Measurements from ENCODE around the gene DES.

DES gene

DNA sequence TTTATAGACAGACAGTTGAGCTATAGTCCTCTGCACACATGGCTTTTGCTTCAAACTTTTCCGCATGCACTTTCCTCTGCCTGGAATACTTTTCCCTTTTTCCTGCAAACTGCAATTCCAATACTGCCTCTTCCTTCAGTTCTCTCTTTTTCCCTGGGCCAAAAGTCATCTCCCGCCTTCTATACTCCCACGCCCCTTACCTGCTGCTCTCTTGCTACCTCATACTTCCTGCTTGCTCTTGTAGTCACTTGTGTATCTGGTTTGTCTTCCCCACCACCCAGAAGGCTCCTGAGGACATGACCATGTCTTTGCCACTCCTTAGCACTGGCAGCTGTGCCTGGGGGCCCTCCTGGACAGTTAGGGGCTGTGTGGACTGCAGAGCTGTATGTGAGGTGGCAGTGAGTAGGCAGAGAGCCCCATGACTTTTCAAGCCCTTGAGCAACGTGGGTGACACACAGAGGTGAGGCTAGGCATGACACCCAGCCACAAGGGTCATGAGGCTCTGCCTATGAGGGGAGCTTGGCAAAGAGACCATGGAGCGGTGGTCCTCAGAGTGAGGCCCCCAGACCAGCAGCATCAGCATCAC, 39.7 kb downstream of the DES start:
- DNase-seq (ENCODE audit: low spot score) = peak; percentile 55

DNA sequence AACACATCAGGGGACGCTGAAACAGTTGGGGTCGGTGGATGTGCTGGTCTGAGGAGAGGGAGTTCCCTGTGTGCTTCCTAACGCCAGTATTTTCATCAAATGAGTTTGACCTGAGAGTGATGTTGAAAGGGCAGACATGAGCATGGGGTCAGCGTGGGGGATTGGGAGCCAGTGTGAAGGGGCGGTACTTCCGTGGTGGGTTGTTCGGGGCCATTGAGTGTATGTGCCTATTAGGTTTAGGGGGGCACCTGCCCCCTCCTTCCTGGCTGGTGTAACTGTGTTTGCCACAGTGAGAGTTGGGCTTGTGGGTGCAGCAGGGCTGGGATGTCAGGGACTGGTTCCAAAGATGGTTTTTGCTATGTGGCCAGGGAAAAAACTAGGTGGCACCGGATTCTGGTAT, 40.8 kb downstream of the DES start:
- no peak for DNase-seq (ENCODE audit: low spot score)

DNA sequence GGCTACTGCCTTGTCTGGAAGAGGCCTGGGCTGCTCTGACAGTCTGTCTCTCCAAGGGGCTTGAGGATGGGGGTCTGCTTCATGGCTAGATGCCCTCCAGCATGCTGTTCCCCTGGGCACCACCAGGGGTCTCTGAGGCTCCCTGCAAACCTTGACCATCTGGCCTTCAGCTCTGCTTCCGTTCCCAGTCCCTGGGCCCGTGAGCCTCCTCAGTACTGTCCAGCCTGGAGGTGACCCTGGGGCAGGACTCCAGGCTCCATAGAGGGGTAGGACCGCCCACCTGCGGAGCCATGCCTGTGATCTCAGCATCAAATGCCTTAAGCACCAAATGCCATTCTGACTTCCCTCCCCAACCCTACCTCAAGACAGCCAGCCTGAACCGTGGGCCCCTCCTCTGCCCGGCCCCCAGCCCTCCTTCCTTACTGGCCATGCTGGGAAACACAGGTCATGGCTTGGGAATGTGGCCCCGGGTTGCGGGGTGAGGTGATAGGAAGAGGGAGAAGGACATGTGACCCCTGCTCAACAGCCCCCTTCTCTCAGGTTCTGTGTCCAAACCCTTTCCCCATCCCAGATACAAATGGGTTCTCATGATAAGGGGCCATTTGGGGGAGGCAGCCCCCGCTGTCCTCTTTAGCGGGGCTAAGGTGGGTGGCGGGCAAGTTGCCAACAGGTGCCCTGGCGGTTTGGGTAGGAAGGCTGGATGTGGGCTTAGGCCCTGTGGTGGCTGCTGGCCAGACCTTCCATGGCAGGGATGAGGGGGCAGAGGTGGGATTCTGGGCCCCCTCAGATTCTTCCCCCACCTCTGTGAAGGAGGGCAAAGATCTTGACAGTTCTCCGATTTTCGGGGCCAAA, 41.5 kb downstream of the DES start:
- peak; percentile 89 for DNase-seq (ENCODE audit: low spot score)

DNA sequence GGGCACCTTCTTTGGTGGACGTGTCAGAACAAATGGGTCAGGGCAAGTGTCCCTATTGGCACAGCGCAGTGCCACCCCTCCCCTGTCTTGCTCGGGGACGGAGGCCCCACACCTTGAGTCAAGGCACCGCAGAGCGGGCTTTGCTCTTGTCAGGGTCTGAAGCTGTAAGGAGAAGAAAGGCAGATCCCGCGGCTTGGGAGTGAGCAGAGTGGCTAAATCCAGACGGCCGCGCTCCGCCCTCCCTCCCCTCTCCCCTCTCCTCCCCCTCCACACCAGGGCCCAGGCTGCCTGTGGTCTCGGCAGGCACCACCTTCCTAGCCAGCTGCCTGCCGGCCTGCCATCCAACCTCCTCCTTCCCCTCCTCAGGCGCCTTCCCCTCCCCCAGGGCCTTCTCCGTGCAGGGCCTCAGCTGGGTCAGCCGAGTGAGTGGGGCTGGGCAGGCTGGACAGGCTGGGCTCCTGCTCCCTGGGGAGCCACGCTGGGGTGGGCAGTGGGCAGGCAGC, 42.3 kb downstream of the DES start:
- peak; percentile 87 for DNase-seq (ENCODE audit: low spot score)

DNA sequence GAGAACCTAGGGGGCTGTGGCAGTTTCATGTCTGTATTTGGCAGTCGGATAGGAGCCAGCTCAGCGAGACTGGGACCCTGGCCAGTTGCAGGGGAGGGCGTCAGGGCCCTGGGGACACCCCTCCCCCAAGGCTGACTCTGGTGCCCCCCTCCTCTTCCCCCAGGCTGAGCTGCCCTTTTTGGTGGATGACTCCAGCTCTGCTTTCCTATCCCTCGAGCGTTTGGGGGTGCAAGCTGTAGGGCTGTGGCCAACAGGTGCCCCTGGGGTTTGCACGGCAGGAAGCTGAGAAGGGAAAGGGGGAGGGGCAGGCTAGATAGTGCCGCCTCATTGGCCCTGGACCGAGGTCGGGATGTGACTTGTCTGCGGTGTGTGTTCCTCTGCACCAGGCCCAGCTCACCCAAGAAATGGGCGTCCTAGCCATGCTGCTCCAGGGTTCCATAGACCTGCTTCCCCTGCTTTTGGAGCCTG, 42.9 kb downstream of the DES start:
- DNase-seq (ENCODE audit: low spot score) = no peak

DNA sequence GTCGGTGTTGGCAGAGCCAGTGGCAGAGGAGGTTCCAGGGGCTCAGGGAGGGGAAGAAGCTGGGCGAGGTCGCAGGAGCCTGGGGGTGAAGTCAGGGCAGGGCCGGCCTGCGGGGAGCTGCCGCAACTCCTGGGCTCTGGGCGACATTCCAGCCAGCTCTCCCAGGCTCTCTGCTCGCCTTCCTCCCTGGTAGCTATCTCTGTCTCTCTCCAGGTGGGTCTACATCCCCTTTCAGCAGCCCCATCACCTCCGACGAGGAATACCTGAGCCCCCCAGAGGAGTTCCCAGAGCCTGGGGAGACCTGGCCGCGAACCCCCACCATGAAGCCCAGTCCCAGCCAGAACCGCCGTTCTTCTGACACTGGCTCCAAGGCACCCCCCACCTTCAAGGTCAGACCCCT, 43.5 kb downstream of the DES start:
- no peak for DNase-seq (ENCODE audit: low spot score)

DNA sequence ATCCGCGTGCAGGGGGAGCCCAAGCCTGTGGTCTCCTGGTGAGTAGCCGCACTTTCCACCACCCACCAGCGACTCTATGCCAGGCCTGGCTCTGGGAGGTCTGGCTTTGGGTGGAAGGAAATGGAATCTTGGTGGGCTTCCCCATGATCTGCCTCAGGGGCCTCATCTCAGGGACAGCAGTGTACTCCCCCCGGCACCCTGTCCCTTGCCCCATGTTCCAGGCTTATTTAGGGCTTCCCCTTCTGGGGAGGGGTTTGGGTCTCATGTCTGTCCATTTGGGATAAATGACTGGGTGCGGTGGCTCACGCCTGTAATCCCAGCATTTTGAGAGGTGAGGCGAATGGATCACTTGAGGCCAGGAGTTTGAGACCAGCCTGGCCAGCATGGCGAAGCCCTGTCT, 44.2 kb downstream of the DES start:
- DNase-seq (ENCODE audit: low spot score) = no peak

DNA sequence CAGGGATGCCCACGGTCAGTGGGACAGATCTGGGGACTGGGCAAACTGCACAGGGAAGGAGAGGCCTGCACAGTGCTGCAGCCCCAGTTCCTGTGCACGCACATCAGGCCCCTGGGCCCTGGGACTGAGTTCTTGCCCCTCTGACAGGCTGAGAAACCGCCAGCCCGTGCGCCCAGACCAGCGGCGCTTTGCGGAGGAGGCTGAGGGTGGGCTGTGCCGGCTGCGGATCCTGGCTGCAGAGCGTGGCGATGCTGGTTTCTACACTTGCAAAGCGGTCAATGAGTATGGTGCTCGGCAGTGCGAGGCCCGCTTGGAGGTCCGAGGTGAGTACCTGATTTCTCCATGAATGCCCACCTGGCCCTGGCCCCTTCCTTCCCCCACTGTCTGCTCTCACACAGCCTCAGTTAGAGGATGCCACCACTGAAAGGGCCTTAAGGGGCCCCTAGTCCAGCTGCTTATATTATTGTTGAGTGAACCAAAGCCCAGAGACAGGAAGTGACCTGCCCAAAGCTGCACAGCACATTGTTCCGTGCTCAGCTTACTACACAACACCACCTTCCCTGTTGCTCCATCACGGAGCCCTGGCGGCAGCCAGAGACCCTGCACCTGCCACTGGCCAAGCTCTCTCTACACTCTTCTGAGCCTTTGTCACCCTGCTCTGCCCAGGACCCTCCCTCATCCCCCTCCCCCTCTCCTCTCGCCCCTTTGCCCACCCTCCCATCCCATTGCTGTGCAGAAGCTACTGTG, 46.3 kb downstream of the DES start:
- no peak for DNase-seq (ENCODE audit: low spot score)

DNA sequence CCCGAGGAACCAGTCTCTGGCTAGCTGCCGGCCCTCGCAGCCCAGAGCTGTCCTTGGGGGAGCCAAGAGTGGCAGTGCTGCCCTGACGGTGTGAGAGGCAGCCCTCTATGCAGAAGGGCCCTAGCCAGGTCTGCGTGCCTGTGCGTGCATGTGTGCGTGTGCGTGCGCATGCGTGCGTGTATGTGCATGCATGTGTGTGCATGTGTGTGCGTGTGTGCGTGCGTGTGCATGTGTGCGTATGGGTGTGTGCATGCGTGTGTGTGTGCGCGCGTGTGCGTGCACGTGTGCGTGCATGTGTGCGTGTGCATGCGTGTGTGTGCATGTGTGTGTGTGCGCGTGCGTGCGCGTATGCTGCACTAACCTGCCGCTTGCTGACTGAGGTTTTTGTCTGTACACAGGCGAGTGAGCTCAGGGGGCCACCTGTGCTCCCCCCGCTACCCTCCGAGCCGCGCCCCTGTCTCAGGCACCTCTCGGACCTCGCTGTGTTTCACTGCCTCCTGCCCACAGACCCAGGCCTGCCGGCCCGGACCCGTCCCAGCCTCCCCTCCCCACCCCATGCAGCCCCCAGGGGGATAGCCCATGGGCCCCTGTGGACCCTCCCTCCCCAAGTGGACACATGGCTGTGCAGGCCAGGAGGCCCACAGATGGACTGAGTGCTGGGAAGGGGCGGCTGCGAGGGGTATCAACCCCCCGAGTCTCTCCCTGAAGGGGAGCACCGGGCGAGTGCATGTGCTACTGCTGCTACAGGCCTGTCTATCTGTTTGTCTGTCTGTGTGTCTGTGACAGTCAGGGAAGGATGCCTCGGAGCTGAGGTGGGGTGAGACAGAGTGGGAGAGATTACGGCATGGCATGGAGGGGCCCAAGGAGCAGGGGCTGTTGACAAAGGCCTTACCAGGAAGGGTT, 47.7 kb downstream of the DES start:
- no peak for DNase-seq (ENCODE audit: low spot score)

DNA sequence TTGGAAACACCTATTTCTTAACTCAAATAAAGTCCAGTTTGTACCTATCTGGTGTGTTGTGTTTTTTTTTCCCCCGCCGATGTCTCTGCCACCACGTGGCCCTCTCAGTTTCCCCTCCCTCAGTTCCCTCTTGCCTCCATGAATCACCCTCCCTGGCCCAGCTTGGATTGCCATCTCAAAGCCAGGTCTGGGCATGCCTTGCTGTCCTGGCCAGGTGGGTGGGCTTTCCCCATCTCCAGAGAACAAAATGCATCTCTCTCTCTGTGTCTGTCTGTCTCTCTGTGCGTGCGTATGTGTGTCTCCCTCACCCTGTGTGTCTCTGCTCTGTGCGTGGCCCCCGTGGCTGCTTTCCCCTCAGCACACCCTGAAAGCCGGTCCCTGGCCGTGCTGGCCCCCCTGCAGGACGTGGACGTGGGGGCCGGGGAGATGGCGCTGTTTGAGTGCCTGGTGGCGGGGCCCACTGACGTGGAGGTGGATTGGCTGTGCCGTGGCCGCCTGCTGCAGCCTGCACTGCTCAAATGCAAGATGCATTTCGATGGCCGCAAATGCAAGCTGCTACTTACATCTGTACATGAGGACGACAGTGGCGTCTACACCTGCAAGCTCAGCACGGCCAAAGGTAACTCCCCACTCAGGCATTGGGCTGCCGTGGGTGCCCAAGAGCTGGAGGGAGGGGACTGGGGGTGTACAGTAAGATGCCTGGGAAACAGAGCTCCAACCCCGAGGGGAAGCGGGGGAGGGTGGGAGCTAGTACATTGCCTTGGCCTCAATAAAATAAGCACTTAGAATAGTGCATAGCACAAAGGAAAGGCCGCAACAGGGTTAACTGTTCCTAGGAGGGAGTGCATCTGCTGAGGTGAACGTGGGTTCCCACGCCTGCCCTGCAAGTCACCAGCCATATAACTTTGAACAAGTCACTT, 48.9 kb downstream of the DES start:
- DNase-seq (ENCODE audit: low spot score) = no peak

DNA sequence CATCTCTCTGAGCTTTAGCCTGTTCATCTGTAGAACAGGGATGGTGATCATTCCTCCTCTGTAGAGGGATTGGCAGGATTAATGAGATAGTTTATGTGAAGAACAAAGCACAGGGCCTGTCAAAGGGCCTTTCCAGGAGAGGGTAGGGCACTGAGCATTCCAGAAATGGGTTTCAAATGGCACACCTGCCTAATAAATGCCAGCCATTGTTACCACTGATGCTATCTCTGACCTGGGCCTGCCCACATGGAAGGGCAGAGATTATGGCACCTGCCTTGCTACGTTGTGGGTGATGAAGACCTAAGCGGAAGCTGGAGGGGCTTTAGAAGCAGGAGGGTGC, 49.5 kb downstream of the DES start:
- no peak for DNase-seq (ENCODE audit: low spot score)

DNA sequence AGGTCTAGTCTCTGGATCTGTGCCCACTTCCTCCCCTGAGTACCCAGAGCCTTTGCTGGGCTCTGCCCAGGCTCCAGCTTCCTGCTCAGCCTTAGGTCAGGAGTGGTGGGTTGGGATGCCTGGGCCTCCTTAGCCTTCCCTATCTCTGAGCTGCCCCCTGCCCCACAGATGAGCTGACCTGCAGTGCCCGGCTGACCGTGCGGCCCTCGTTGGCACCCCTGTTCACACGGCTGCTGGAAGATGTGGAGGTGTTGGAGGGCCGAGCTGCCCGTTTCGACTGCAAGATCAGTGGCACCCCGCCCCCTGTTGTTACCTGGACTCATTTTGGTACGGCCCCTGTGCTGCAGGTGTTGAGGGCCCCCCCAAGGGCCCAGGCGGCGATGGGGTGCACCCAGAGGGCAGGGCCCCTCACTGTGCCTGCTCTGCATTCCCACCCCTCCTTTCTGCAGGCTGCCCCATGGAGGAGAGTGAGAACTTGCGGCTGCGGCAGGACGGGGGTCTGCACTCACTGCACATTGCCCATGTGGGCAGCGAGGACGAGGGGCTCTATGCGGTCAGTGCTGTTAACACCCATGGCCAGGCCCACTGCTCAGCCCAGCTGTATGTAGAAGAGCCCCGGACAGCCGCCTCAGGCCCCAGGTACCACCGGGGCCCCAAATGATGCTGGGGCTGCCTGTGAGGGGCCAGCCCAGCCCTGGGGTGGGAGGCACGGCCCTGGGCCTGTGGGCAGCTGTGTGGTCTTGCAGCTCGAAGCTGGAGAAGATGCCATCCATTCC, 50.4 kb downstream of the DES start:
- DNase-seq (ENCODE audit: low spot score) = no peak

DNA sequence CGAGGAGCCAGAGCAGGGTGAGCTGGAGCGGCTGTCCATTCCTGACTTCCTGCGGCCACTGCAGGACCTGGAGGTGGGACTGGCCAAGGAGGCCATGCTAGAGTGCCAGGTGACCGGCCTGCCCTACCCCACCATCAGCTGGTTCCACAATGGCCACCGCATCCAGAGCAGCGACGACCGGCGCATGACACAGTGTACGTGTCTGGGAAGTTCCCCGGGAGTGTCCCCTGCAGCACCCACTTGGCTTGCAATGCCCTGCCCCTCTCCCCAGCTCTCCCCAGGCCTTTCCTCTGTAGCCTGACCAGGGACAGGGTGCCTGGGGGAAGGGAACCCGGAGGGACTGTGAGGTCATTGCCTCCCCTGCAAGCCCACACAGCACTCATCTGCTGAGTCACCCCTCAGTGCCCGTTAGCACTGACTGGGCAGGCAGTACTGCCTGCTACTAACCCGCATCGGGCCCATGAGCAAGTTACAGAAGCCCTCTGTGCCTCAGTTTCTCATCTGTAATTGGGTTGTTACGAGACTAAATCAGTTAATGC, 51.1 kb downstream of the DES start:
- no peak for DNase-seq (ENCODE audit: low spot score)

DNA sequence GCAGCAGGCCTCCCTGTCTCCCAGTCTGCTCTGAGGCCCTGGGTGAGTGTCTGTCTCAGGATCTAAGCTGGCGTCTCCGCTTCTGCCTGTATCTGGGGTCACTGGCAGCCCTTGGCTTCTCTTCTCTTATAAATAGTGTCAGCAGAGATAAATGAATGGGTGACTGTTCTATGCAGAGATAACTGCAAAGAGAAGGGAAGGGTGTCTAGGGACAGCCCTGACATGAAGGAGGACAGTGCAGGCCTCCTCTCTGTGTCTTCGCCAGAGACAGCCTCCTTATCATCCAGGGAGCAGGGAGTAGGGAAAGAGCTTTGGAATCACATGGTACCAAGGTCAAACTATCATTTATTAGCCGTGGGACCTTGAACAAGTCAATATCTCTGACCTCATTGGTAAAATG, 52.3 kb downstream of the DES start:
- no peak for DNase-seq (ENCODE audit: low spot score)

DNA sequence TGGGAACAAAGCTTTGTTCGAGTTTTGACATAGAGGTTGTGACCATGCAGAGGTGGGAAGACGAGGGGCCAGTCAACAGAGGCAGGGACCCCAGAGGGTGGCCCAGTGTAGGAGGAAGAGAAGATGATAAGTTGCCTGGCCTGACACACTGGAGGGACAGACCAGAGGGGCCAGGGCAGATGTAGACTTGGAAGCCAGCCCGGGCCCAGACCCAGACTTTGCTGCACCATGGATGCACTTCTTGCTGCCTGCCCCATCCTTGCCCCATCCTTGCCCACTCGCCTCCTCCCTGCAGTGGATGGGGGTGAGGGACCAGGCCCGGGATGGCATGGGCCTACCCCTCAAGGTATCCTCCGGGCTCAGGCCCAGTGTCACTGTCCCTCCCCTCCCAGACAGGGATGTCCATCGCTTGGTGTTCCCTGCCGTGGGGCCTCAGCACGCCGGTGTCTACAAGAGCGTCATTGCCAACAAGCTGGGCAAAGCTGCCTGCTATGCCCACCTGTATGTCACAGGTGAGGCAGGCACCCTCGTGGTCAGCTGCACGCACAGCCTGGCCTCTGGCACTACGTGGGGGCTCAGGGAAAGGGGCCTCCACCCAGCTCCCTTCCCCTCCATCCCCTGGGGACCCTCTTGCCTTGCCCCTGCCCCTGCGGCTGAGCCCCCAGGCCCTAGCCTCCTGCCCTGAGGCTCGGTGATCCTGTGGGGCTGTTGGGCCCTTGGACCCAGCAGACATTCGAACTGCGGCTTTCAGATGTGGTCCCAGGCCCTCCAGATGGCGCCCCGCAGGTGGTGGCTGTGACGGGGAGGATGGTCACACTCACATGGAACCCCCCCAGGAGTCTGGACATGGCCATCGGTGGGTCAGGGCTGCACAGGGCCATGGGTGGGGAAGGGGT, 53.5 kb downstream of the DES start:
- no peak for DNase-seq (ENCODE audit: low spot score)

DNA sequence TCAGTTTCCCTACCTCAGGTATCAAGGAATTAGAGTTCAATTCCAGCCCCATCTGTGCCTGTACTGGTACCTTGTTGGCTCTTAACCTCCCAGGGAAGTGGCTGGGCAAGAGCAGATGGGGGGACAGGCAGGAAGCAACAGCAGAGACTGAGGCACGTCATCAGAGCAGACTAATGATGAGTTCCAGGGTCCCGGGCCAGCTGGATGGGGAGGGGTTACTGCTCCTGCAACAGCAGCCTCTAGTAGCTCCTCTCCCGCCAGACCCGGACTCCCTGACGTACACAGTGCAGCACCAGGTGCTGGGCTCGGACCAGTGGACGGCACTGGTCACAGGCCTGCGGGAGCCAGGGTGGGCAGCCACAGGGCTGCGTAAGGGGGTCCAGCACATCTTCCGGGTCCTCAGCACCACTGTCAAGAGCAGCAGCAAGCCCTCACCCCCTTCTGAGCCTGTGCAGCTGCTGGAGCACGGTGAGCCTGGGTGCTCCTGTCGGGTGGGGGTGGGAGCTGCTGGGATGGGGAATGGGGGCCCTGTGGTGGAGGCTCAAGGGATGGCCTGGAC, 54.5 kb downstream of the DES start:
- DNase-seq (ENCODE audit: low spot score) = no peak

DNA sequence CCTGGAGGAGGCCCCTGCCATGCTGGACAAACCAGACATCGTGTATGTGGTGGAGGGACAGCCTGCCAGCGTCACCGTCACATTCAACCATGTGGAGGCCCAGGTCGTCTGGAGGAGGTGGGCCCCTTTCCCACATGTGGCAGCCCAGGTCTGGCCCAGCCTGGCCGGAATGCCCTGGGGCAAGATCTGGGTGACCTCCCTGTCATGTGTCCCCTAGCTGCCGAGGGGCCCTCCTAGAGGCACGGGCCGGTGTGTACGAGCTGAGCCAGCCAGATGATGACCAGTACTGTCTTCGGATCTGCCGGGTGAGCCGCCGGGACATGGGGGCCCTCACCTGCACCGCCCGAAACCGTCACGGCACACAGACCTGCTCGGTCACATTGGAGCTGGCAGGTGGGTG, 55.3 kb downstream of the DES start:
- DNase-seq (ENCODE audit: low spot score) = no peak

DNA sequence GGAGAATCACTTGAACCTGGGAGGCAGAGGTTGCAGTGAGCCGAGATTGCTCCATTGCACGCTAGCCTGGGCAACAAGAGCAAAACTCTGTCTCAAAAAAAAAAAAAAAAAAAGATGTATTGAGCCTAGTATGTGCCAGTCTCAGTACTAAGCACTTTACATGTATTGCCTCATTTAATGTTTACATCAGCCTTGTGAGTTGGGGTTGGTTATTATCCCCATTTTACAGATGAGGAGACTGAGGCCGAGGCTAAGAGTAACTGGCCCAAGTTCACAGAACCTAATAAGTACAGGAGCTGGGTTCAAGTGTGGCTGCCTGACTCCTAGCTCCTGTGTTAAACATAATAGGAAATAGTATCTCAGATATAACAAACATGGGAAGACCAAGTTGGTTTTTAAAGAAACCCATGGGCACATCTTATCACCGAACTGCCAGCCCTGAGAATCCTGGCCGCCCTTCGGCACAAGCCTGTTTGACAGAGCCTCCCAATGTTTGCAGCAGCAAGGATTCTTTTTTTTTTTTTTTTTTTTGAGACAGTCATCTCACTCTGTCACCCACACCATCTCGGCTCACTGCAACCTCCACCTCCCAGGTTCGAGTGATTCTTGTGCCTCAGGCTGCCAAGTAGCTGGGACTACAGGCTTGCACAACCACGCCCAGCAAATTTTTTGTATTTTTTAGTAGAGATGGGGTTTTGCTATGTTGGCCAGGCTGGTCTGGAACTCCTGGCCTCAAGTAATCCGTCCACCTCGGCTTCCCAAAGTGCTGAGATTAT, 56.3 kb downstream of the DES start:
- no peak for DNase-seq (ENCODE audit: low spot score)
